Activated naive CD4-positive, alpha-beta T cell (primary cell): Measurements from ENCODE around the gene MAPKAPK3.

Experiments used
- DNase-seq, 4 experiments: peaks; one replicate each; lab custom pipeline; 2025; lab: John Stamatoyannopoulos, UW

The MAPKAPK3 gene

DNA sequence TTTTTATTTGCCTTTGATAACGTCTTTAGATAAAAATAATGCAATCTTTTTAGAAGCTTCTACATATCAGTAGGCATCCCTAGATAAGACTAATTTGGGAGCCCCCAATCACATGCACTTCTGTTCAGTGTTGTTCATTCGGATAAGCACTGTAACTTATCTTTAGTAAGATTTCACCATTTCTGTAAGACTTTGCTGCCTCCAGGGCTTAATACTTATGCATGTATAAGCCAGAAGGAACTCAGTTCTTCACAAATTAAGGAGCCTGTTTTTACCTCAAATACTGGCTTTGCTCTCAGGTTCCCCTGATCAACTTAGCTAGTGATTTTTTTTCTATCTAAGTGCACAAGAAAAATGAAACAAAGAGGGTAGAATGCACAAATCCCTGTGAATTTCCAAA is 78.1 kb downstream of the MAPKAPK3 start:
- no peak for DNase-seq

DNA sequence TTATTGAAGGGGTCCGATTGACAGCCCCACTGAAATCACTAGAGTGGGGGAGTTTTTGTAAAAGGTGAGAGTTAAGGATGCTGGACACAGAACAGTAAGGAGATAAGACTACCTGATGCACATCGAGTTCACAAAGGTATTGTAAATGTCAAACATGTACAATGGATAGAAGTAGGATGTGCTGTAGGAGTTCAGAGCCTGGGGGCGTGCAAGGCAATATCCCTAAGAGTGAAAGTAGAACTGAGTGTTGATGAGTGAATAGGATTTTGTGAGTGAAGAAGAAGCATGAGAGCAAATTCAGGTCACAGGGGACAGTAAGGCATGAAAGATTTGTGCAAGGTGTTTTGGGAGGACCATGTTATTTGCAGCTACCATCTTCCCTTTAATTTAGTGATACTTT is 79.3 kb downstream of the MAPKAPK3 start:
- DNase-seq, result no peak

DNA sequence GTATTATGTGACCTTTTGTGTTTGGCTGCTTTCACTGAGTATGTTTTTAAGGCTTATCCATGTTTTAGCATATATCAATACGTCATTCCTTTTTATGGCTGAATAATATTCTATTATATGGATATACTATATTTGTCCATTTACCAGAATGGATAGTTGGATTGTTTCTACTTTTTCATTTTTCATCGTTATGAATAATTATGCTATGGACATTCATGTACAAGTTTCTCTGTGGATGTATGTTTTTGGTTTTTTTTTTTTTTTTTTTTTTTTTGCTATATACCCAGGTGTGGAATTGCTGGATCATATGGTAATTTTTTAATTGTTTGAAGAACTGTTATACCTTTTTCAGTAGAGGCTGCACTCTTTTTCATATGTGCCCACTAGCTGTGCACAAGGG is 81.3 kb downstream of the MAPKAPK3 start:
- no peak for DNase-seq
